Measurements from ENCODE around the gene DPY19L2. TPM values are rescaled to one million over a fixed set of nuclear protein-coding genes. Genes with fewer than 3 reads are reported as not detected.
"Not testable (repeated sequence)": the region's sequence is repeated elsewhere in the genome, so short reads cannot be mapped to it uniquely, and the experiment has no call there.

Gene DPY19L2
- polyA plus RNA-seq = not detected

DNA sequence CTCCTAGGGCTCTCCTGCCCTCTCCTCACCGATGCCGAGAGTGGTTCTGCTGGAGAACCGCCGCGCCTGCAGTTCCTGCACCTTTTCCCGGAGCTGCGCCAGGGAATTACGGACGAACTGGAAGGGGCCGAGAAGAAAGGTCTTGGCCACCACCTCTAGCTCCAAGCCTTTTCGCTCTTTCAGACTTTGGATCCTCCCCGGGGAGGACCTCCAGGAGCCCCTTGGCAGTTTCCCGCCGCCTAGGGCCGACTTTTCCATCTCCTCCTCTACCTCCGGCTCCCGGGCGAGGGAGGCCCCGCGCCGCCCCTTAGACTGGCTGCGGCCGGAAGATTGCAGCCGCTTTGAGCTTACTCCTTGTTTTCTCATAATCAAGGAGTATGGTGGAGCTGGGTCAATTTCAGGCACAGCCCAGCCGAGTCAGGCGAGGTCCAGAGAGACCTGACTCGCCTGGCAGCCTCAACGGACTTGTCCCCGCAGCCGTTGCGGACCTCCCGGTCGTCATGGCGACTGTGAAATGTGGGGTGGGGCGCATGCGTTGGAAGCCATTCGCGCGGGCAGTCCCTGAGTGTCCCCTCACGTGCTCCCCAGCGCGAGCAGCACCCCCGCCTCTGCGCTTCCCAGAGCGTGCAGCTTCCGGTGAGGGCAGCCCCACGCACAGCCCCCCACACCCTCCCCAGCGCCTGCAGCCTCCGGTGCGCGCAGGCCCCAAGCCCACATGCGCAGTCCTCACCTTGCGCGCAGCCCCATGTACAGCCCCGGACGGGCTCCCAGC is at the start of gene DPY19L2:
DPY19L2 (minus strand) TSS at position 466 of the 772 bp plus-strand sequence; CDS start at position 366, 100 bp downstream.
- Mint-ChIP-seq H3K27me3 (peaks cover 24% of the 10 kb centered on the region), H3K9me3 (no peaks in the 10 kb centered on the region), H3K4me1 (peaks cover 0 to 20% (median 15%) of the 10 kb centered on the region in 3 donors), H3K4me3 (peak within 1 kb of the TSS; percentile 63 to 82 (median 72)), H3K36me3 (no peaks in the 10 kb centered on the region), H3K27ac (no peak within 1 kb of the TSS)

- H3K9me3 Mint-ChIP-seq = not testable (repeated sequence)
Observed at GRCh38 chr12:63716891-63717290, 48.6 kb upstream of the DPY19L2 start.

GRCh38 chr12:63715107-63715625 is 46.9 kb upstream of the DPY19L2 start:
- not testable (repeated sequence) for H3K36me3 Mint-ChIP-seq, H3K27me3 Mint-ChIP-seq, H3K27ac Mint-ChIP-seq, H3K9me3 Mint-ChIP-seq
- peak overlapping the region in 1 of 4 donors; percentile 23 for H3K4me3 Mint-ChIP-seq
- peaks cover 2 to 11% (median 5%) of the 10 kb centered on the region in 3 donors for H3K4me1 Mint-ChIP-seq

More at GRCh38 chr12:63716891-63717290, 48.6 kb upstream of the DPY19L2 start:
- H3K4me3 Mint-ChIP-seq = peak overlapping the region in 1 of 4 donors; percentile 69
- not testable (repeated sequence) for H3K27me3 Mint-ChIP-seq, H3K4me1 Mint-ChIP-seq, H3K27ac Mint-ChIP-seq, H3K36me3 Mint-ChIP-seq

- H3K4me1 Mint-ChIP-seq = peaks cover 2 to 11% (median 5%) of the 10 kb centered on the region in 3 donors
- H3K9me3 Mint-ChIP-seq, H3K36me3 Mint-ChIP-seq, H3K27me3 Mint-ChIP-seq, H3K4me3 Mint-ChIP-seq, H3K27ac Mint-ChIP-seq: not testable (repeated sequence)
Observed at GRCh38 chr12:63714409-63714808, 46.1 kb upstream of the DPY19L2 start.

GRCh38 chr12:63713681-63714075 is 45.4 kb upstream of the DPY19L2 start:
- not testable (repeated sequence) for H3K4me3 Mint-ChIP-seq, H3K9me3 Mint-ChIP-seq, H3K36me3 Mint-ChIP-seq, H3K27ac Mint-ChIP-seq, H3K27me3 Mint-ChIP-seq
- H3K4me1 Mint-ChIP-seq = peaks cover 2 to 11% (median 5%) of the 10 kb centered on the region in 3 donors

DNA sequence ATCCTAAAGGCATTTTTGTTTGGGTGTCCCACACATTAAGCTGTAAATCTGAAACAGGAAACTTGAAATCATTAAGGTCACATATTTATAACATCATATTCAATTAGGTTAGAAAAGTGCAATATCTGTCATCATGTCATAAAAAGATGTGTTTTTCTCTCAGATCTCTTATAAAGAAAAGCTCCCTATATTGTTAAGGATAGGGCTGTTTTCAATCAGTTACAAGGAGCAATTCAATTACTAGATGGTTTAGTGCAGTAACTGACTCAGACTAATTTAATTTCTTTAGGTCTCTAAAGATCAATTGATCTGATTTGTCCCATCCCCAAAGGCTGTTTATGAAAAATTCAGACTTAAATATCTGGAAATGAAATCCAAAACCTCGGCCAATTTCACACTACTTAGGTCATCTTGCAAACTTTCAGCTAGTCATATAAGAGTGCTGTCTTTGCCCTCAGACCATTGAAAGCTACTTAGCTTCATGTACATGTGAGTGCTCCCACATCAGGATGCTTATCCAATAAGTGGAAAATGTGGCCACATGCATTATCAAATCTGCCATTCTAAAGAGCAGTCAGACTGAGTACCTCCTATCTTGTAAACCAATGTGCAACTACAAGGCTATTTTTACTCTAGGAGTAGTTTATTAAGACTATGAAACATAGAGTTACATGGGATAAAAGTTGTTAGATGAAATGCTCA is 44.8 kb upstream of the DPY19L2 start:
- H3K36me3 Mint-ChIP-seq, H3K9me3 Mint-ChIP-seq, H3K27me3 Mint-ChIP-seq, H3K27ac Mint-ChIP-seq, H3K4me3 Mint-ChIP-seq: not testable (repeated sequence)
- H3K4me1 Mint-ChIP-seq = peaks cover 2 to 11% (median 5%) of the 10 kb centered on the region in 3 donors

DNA sequence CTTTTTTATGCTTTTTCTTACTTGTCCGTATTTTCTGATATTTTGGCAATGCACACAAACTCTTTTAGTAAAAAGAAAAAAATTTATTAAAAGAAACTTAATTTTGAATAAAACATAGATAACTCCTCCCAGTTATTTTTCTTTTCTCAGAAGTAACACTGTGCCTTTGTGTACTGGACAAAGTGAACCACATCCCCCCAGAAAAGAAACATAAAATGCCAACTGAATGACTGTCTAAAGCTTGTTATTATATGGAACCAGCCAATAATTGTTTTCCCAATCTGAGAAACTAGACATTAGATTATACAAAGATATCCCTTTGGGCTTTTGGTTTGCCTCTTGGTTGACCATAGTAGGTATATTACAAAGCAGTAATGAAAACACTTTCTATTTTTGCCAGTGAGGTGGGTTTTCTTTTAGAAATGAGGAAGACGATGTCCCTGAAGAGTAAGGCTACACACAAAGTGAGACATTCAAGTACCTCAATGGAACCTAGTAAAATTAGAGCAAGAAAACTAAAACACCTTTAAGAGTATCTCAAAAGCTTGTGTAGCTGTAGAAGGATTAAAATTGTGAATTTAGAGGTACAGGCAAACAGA is 44.2 kb upstream of the DPY19L2 start:
- peaks cover 2 to 11% (median 5%) of the 10 kb centered on the region in 3 donors for H3K4me1 Mint-ChIP-seq
- H3K36me3 Mint-ChIP-seq, H3K4me3 Mint-ChIP-seq, H3K27me3 Mint-ChIP-seq, H3K9me3 Mint-ChIP-seq, H3K27ac Mint-ChIP-seq: not testable (repeated sequence)

GRCh38 chr12:63711339-63711738 is 43.0 kb upstream of the DPY19L2 start:
- not testable (repeated sequence) for H3K27me3 Mint-ChIP-seq, H3K9me3 Mint-ChIP-seq

DNA sequence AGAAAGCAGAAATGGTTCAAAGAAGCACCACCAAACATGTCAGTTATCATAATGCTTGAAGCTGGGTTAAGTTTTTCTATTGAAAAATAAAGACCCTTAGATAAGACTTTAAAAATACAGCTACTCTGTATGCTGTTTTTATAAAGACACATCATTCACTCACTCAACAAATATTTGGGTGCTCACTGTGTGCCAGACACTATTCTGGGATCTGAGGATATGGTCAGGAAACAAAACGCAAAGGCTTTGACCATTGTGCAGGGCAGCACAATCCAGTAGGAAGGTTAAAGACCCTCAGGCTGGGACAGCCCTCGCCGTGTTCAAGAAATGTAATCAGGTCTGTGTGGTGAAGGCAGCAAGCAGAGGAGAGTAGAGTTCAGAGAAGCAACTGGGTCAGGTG is 38.0 kb upstream of the DPY19L2 start:
- Mint-ChIP-seq H3K4me1 (no peaks in the 10 kb centered on the region), H3K36me3 (no peaks in the 10 kb centered on the region), H3K27me3 (peaks cover 2% of the 10 kb centered on the region)

More at GRCh38 chr12:63711339-63711738, 43.0 kb upstream of the DPY19L2 start:
- H3K4me3 Mint-ChIP-seq, H3K27ac Mint-ChIP-seq, H3K36me3 Mint-ChIP-seq, H3K4me1 Mint-ChIP-seq: not testable (repeated sequence)

GRCh38 chr12:63699678-63700382 is 31.5 kb upstream of the DPY19L2 start:
- H3K36me3 Mint-ChIP-seq, H3K9me3 Mint-ChIP-seq, H3K27ac Mint-ChIP-seq, H3K27me3 Mint-ChIP-seq, H3K4me3 Mint-ChIP-seq, H3K4me1 Mint-ChIP-seq: not testable (repeated sequence)

More for the DNA sequence above, 38.0 kb upstream of the DPY19L2 start:
- Mint-ChIP-seq H3K27ac (no peak overlapping the region), H3K4me3 (no peak overlapping the region), H3K9me3 (no peaks in the 10 kb centered on the region)

GRCh38 chr12:63699011-63699410 is 30.7 kb upstream of the DPY19L2 start:
- not testable (repeated sequence) for H3K27me3 Mint-ChIP-seq, H3K4me3 Mint-ChIP-seq, H3K27ac Mint-ChIP-seq, H3K36me3 Mint-ChIP-seq, H3K4me1 Mint-ChIP-seq, H3K9me3 Mint-ChIP-seq

DNA sequence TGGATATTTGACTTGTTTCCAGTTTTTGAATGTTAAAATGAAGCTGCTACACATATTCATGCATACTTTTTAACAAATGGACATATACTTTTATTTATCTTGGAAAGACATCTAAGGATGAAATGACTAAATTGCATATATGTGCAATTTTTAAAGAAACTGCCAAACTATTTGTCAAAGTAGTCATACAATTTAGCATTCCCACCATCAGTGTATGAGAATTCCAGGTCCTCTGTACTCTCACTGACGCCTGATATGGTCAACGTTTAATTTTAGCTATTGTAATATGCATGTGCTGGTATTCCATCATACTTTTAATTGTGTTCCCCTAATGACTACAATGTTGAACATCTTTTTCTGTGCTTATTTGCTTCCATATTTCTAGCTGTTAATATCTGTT is 22.5 kb upstream of the DPY19L2 start:
- H3K27ac Mint-ChIP-seq, H3K4me1 Mint-ChIP-seq, H3K9me3 Mint-ChIP-seq, H3K36me3 Mint-ChIP-seq, H3K27me3 Mint-ChIP-seq, H3K4me3 Mint-ChIP-seq: not testable (repeated sequence)

DNA sequence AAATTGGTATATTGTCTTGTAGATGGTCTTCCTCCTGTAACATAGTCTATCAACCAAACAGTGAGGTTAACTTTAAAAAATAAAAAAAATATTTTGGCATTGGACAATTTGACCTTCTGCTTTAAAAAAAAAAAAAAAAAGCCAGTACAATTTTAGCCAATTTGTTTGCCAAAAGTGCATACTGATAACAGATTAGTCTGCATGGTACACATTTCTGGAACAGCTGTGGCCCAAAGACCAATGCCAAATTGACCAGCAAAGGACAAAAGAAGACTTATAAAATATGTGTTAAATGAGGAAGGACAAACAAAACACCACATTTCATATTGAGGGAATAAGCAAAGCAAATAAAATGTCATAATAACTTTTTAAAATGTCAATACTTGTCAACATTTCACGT is 20.8 kb upstream of the DPY19L2 start:
- not testable (repeated sequence) for H3K27me3 Mint-ChIP-seq, H3K36me3 Mint-ChIP-seq, H3K4me1 Mint-ChIP-seq, H3K4me3 Mint-ChIP-seq, H3K27ac Mint-ChIP-seq, H3K9me3 Mint-ChIP-seq

DNA sequence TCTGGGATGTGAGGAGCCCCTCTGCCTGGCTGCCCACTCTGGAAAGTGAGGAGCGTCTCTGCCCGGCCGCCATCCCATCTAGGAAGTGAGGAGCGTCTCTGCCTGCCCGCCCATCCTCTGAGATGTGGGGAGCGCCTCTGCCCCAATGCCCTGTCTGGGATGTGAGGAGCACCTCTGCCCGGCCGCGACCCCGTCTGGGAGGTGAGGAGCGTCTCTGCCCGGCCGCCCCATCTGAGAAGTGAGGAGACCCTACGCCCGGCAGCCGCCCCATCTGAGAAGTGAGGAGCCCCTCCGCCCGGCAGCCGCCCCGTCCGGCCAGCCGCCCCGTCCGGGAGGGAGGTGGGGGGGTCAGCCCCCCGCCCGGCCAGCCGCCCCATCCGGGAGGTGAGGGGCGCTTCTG is 18.3 kb upstream of the DPY19L2 start:
- H3K9me3 Mint-ChIP-seq, H3K36me3 Mint-ChIP-seq, H3K27me3 Mint-ChIP-seq, H3K4me1 Mint-ChIP-seq, H3K27ac Mint-ChIP-seq, H3K4me3 Mint-ChIP-seq: not testable (repeated sequence)

DNA sequence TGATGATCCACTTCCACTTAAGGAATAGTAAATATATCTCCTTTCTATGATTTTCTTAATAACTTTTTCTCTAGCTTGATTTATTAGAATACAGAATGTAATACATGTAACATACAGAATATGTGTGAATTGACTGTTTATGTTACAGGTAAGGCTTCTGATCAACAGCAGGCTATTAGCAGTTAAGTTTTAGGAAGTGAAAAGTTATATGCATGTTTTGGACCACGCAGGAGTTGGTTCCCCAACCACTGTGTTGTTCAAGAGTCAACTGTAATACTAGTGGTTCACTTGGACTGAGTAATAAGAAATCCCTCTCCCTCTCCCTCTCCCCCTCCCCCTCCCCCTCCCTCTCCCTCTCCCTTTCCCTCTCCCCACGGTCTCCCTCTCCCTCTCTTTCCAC is 17.5 kb upstream of the DPY19L2 start:
- H3K27me3 Mint-ChIP-seq, H3K9me3 Mint-ChIP-seq, H3K27ac Mint-ChIP-seq, H3K36me3 Mint-ChIP-seq, H3K4me3 Mint-ChIP-seq, H3K4me1 Mint-ChIP-seq: not testable (repeated sequence)
